Kasumi-1 (cell line): ENCODE results near the gene NELL2.
"Not testable (repeated sequence)": the region's sequence is repeated elsewhere in the genome, so short reads cannot be mapped to it uniquely, and the experiment has no call there.

Source experiments
- DNase-seq, 2 experiments: peaks; one replicate each; lab custom pipeline; 2025; lab: John Stamatoyannopoulos, UW

Gene NELL2

GRCh38 chr12:44847888-44848702, 28.0 kb downstream of the NELL2 start:
- DNase-seq = no peak

- no peak for DNase-seq
Measured at GRCh38 chr12:44847403-44847802, 28.7 kb downstream of the NELL2 start.

- no peak for DNase-seq
Measured at GRCh38 chr12:44846826-44847225, 29.3 kb downstream of the NELL2 start.

- no peak for DNase-seq
Measured at GRCh38 chr12:44842669-44843068, 33.4 kb downstream of the NELL2 start.

GRCh38 chr12:44839785-44840184, 36.3 kb downstream of the NELL2 start:
- DNase-seq = no peak

- no peak for DNase-seq
Measured at GRCh38 chr12:44837114-44837755, 38.9 kb downstream of the NELL2 start.

- no peak for DNase-seq
Measured at GRCh38 chr12:44835641-44836379, 40.3 kb downstream of the NELL2 start.

- not testable (repeated sequence) for DNase-seq
Measured at GRCh38 chr12:44834996-44835395, 41.1 kb downstream of the NELL2 start.

GRCh38 chr12:44833561-44833960, 42.6 kb downstream of the NELL2 start:
- no peak for DNase-seq

- no peak for DNase-seq
Measured at GRCh38 chr12:44830566-44831055, 45.5 kb downstream of the NELL2 start.

- no peak for DNase-seq
Measured at GRCh38 chr12:44829045-44829444, 47.1 kb downstream of the NELL2 start.

- DNase-seq = no peak
Measured at GRCh38 chr12:44827832-44828438, 48.2 kb downstream of the NELL2 start.

GRCh38 chr12:44821702-44822101, 54.4 kb downstream of the NELL2 start:
- DNase-seq = not testable (repeated sequence)

- DNase-seq = no peak
Measured at GRCh38 chr12:44819884-44820283, 56.2 kb downstream of the NELL2 start.

GRCh38 chr12:44817687-44818086, 58.4 kb downstream of the NELL2 start:
- DNase-seq = no peak

- DNase-seq = no peak
Measured at GRCh38 chr12:44816446-44817017, 59.6 kb downstream of the NELL2 start.

GRCh38 chr12:44812062-44812461, 64.1 kb downstream of the NELL2 start:
- peak in 1 of 2 experiments; percentile 2 for DNase-seq

GRCh38 chr12:44804068-44804467, 72.0 kb downstream of the NELL2 start:
- DNase-seq = no peak

- no peak for DNase-seq
Measured at GRCh38 chr12:44795970-44796369, 80.1 kb downstream of the NELL2 start.

- no peak for DNase-seq
Measured at GRCh38 chr12:44788731-44789130, 87.4 kb downstream of the NELL2 start.

GRCh38 chr12:44780221-44780790, 95.8 kb downstream of the NELL2 start:
- no peak for DNase-seq
